ENCODE measurements around the gene DCST2.
A peak's percentile ranks its signal among the peaks of the same experiment; 100 is the strongest.

The DCST2 gene

GRCh38 chr1:155033524-155033923 lies at the start of gene DCST2, which contains the start of gene DCST1:
Gene DCST2, minus strand, starts transcription at chr1:155033781. Its CDS starts 80 bp downstream, at chr1:155033701.
Gene DCST1, plus strand, starts transcription at chr1:155033824. Its CDS starts 213 bp downstream, at chr1:155034037.
- no peak for DNase-seq

GRCh38 chr1:155083052-155083541 lies 49.5 kb upstream of the DCST2 start:
- DNase-seq: no peak

DNA sequence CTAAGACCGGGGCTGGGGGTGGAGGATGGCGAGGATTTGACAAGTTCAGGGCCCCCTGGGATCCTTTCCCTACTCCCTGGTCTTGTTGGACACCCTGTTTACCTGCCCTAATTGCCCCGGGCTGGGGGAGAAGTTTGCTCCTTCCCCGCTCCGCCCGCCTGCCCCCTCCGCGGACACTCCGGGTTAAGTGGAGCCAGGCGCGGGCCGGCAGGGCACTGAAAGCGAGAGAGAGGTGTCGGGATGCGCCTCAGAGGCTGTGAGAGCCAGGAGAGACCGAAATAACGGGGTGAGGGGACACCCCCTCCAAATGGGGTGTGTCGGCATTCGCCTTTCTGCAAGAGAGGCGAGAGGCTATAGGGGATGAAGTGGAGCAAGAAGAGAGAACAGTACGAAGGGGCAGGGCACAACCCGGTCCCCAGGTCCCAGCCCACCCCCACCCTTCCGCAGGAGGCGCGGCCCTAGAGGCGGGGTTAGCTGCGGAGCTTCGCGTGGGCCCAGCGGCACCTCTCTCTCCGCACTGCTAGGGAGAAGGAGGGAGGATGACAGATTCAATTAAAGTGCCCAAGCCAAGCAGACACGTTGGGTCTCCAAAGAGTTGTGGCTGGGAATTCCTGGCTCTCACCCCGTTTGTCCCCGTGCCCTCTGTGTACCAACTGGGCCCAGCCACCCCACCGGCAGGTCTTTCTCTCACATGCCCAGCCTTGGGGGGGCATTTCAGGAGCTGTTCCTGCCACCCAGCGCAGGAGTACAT lies 48.9 kb upstream of the DCST2 start:
- no peak for DNase-seq

DNA sequence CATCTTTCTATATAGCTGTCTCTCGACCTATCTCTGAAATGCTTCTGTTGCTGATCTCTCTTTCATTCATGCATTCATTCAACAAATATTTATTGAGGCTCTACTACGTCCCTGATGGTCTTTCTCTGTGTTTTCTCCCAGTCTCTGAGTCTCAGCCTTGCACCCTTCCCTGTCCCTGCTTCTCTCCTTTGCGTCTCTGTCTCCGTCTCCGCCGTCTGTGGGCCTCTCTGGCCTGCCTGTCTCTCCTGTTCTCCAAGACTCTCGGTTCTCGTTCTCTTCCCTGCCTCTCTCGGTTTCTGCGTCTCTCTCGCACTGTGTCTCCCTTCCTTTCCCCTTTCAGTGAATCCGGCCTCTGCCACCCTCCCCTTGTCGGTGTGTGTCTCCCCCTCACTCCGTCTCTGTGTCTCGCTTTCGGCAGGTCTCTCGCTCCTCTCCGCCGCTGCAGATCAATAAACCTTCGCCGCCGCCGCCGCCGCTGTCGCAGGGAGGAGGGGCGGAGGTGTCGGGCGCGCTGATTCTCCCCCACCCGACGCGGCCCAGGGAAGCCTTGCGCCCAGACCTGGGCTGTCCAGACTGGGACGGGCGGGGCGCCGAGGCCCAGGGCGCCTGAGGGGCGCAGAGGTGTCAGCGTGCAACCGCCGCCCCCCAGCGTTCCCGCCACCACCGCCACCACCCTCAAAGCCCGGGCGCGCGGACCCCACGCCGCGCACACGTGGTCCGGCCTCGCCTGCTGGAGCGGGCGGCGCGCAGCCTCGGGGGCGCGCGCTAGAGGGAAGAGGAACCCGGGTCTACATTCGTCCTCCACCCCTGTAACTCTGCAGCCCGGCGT lies 48.1 kb upstream of the DCST2 start:
- no peak for DNase-seq

DNA sequence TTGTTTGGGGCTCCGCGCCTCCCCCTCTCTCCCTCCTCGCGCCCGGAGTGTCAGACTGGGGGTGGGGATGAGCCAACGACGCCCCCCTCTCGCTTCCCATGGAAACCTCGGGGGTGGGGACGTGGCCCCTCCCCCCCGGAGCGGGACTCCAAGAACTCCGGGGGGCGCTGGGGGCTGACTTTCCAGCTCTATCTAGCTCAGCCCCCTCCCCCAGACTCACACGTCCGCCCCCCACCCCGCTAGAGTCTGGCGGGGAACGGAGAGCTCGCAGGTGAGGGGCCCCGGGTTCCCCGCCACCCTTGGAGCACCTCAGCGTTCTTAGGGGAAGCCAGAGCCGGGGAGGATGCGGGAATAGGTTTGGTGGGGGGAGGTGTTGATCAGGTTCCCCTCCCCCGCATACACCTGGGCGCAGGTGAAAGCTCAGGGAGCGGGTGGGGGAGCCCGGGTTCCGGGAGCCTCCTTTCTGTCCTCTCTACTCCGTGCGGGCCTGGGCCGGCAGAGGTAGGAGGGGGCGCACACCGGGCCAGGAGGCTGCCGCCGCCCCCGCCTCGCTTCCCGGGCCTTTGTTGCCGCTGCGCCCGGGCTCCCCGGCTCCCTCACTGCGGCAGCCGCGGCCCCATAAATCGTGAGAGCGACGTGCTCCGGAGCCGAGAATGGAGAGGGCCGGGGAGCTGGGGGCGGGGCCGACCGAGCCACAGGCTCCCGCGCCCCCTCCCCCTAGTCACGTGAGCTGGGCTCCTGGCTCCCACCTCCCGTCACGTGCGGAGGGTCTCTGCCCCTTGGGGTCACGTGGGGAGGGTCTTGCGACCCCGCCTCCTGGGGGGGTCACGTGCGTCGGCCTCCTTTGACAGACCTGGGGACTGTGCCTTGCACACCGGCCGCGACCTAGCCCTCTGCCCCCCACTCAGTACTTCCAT lies 47.0 kb upstream of the DCST2 start:
- no peak for DNase-seq

- no peak for DNase-seq
Measured at GRCh38 chr1:155079487-155080311, 46.1 kb upstream of the DCST2 start.

- DNase-seq: no peak
Measured at GRCh38 chr1:155079210-155079486, 45.6 kb upstream of the DCST2 start.

DNA sequence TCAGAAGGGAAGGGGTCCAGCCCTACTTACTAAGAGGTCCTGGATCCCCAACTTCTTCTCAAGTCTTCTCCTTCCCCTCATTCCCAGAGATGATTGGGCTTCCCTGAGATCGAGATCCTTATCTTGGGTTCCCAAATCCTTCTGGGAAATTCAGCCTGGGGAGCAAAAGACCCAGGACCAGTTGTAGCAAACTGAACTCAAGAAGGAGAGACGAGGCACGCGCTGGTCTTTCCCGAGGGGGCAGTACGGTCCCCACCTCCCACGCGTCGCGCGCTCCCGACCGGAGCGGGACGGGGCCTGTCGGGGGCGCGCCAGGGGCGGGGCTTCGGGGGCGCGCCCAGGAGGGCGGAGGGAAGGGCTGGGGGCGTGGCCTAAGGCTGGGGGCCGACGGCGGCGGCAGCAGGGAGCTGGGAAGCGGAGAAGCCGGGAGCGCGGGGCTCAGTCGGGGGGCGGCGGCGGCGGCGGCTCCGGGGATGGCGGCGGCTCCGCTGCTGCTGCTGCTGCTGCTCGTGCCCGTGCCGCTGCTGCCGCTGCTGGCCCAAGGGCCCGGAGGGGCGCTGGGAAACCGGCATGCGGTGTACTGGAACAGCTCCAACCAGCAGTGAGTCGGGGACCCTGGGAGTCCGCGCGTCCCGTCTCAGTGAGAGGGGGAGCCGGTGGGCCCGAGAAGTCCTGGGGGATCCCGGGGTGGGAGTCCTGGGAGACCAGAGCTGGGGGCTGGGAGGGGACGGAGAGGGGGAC lies 45.1 kb upstream of the DCST2 start, which contains the start of gene EFNA3:
TSS of gene EFNA3 (plus strand) at position 369 of the 741 bp plus-strand sequence. CDS start at position 474, 105 bp downstream.
- no peak for DNase-seq

- no peak for DNase-seq
Measured at GRCh38 chr1:155077758-155078445, 44.3 kb upstream of the DCST2 start.

GRCh38 chr1:155077346-155077745 lies 43.8 kb upstream of the DCST2 start:
- no peak for DNase-seq

- no peak for DNase-seq
Measured at GRCh38 chr1:155076371-155076770, 42.8 kb upstream of the DCST2 start.

DNA sequence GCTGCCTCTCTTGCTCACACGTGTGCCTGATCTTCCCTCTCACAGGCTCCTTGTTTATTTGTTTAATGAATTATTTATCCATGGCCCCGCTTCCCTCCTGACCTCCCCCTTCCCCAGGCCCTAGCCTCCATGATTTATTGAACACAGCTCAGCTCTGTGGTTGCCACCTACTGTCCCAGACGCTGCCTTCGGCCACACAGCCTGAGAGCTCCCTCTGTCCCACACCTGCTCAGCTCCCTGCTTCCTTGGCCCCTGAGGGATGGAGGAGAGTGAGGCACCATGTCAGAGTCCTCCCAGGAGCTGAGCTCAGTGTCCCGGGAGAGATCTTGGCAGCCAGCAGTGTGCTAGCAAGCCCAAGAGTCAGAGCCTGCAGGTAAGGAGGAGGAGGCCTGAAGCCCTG lies 42.0 kb upstream of the DCST2 start:
- no peak for DNase-seq

GRCh38 chr1:155073377-155074242 lies 40.0 kb upstream of the DCST2 start:
- DNase-seq: no peak

DNA sequence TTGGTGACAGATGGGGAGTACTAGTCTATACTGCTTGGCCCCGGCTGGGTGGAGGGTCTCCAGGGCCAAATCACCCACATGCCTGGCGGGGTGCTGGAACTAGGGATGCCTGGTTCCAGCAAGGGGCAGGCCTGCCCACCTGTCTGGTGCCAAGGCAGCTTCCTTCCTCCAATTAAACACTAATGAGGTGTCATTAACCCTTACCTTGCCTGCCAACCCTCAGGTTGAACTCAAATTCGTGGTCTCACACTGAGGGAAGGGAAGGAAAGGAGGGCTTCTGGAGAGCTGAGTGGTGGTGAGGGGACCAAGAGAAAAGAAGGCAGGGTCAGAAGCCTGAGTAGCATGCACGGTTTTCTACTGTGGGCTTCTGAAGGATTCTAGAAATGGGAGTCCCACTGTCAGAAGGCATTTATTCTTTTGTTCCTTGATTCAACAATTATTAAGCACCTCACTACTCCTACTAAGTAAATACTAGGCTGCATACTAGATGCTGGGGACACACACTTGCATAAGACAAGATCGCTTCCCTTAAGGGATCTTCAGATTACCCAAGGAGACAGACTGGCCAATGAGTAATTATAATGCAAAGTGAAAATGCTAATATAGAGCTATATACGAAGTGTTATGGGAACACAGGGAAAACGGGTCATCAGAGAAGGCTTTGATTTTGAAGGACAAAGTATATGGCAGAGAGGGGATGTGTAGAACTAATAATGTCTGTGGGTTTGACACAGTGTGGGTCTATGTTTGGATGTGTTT lies 39.1 kb upstream of the DCST2 start:
- no peak for DNase-seq

- DNase-seq: no peak
Measured at GRCh38 chr1:155071701-155072100, 38.1 kb upstream of the DCST2 start.

DNA sequence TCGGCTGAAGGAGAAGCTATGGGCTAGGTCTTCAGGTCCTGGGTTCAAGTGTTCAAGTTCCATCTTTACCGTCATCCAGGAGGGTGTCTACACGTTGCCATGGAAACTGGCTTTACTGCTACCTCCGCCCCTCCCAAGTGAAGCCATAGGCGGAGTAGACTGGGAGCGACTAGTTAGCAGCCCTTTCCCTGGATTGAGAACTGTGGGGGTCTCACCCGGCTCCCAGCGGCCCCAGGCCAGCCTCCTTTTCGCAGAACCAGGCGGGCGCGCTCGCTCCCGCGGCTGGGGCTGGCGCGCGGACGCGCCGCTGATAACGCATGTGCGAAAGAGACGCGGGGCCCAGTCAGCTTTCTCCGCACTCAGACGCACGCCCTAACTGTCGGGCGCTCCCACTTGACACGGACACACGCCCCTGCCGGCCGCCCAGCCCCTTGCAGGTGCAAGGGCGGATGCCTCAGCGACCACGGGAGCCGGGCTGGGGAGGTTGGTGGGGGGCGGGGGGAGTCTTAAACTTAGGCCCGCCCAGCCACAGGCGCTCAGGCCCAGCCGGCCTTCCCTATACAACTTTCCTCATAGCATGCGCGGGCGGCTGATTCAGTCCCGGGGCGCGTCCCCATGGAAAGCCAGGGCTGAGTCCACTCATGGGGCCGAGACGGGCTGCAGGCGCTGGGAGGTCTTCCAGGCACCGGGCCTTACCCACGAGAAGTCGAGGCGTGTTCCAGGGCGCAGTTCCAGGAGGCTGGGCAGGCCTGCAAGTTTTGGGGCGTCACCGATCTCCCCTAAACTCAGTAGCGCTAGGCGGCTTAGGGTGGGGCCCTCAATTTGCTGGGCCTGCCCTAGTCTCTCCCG lies 37.4 kb upstream of the DCST2 start:
- DNase-seq: peak; percentile 35

GRCh38 chr1:155070158-155070621 lies 36.6 kb upstream of the DCST2 start:
- DNase-seq: no peak
